ENCODE data around the gene SBF2.

The SBF2 gene

GRCh38 chr11:10317151-10317755 is 23.2 kb upstream of the SBF2 start:
- no peak for DNase-seq

GRCh38 chr11:10315083-10315482 is 21.1 kb upstream of the SBF2 start:
- DNase-seq, result no peak

- no peak for DNase-seq
Observed at GRCh38 chr11:10314199-10315072, 20.4 kb upstream of the SBF2 start.

GRCh38 chr11:10311802-10312201 is 17.8 kb upstream of the SBF2 start:
- DNase-seq, result no peak

- DNase-seq, result no peak
Observed at GRCh38 chr11:10310301-10310841, 16.4 kb upstream of the SBF2 start.

GRCh38 chr11:10309163-10310093 is 15.4 kb upstream of the SBF2 start:
- DNase-seq, result no peak

GRCh38 chr11:10308201-10308954 is 14.4 kb upstream of the SBF2 start:
- DNase-seq, result no peak

GRCh38 chr11:10307400-10308200 is 13.6 kb upstream of the SBF2 start:
- peak; percentile 81 for DNase-seq

- DNase-seq, result no peak
Observed at GRCh38 chr11:10307022-10307399, 13.0 kb upstream of the SBF2 start.

- no peak for DNase-seq
Observed at GRCh38 chr11:10305964-10306918, 12.2 kb upstream of the SBF2 start.

GRCh38 chr11:10305262-10305963 is 11.4 kb upstream of the SBF2 start:
- DNase-seq, result no peak

GRCh38 chr11:10304495-10305261 is 10.7 kb upstream of the SBF2 start, which contains the start of gene ADM:
TSS of gene ADM (plus strand) at chr11:10305073. CDS start at chr11:10305701, 628 bp downstream.
- DNase-seq, result no peak

- DNase-seq, result no peak
Observed at GRCh38 chr11:10303558-10304363, 9.7 kb upstream of the SBF2 start.

- DNase-seq, result peak; percentile 66
Observed at GRCh38 chr11:10302744-10303557, 8.9 kb upstream of the SBF2 start.

- no peak for DNase-seq
Observed at GRCh38 chr11:10302359-10302743, 8.3 kb upstream of the SBF2 start.

- no peak for DNase-seq
Observed at GRCh38 chr11:10301656-10302358, 7.8 kb upstream of the SBF2 start.

All from activated CD4-positive, alpha-beta T cell treated with anti-CD3 and anti-CD28 coated beads, Interleukin-2, amount 50 U/mL, for 1 hour (primary cell).